ENCODE measurements around the gene SH3RF1. TPM values are rescaled to one million over a fixed set of nuclear protein-coding genes. Genes with fewer than 3 reads are reported as not detected.

Gene SH3RF1
- total RNA-seq, 1 donor from 2014 or later: 21.6 TPM

- no peaks in the 10 kb centered on the region for H3K9me3 Mint-ChIP-seq
- no peaks in the 10 kb centered on the region for H3K36me3 Mint-ChIP-seq
- H3K27me3 Mint-ChIP-seq: no peaks in the 10 kb centered on the region
- TF ChIP-seq CTCF (conservative IDR thresholded peaks at IDR 0.05): no peak
- peaks cover 20% of the 10 kb centered on the region for H3K4me1 Mint-ChIP-seq (ENCODE audit: unreplicated experiment)
- H3K27ac Mint-ChIP-seq: no peak overlapping the region
- no peak overlapping the region for H3K4me3 Mint-ChIP-seq
- no peak for DNase-seq (ENCODE audit: extremely low spot score, unreplicated experiment)
These were observed 224.7 kb downstream of the SH3RF1 start for GRCh38 chr4:169045862-169046584.

GRCh38 chr4:169044714-169045447 lies 225.9 kb downstream of the SH3RF1 start:
- Mint-ChIP-seq H3K36me3 (no peaks in the 10 kb centered on the region), H3K4me3 (no peak overlapping the region), H3K9me3 (no peaks in the 10 kb centered on the region), H3K4me1 (ENCODE audit: unreplicated experiment) (peaks cover 9% of the 10 kb centered on the region), H3K27me3 (no peaks in the 10 kb centered on the region), H3K27ac (no peak overlapping the region)
- TF ChIP-seq CTCF (conservative IDR thresholded peaks at IDR 0.05): no peak
- DNase-seq (ENCODE audit: extremely low spot score, unreplicated experiment): no peak

Measured in type B pancreatic cell (in vitro differentiated cells).